CD14-positive monocyte (primary cell): ENCODE data around the gene ZBED1. TPM values are rescaled to one million over a fixed set of nuclear protein-coding genes. Genes with fewer than 3 reads are reported as not detected.

Experiments used
- DNase-seq, 3 donors: peaks; one replicate each; pipeline ENCODE4 v3.0.0-alpha.2; 2011 to 2022
- H2AFZ ChIP-seq: 2 replicates; pipeline ENCODE4 v1.6.0; 2012; ENCODE audit warnings: mild to moderate bottlenecking, low read depth, low read length, inconsistent platforms; ENCODE audit not compliant: insufficient read depth, poor library complexity, severe bottlenecking
- H3K27ac ChIP-seq, 2 donors: 1 replicate in 1 of 2; 2 replicates in 1 of 2; pipeline ENCODE4 v1.5.1; 2012 to 2013; ENCODE audit warnings: low read length in 2 of 2, control low read depth in 1 of 2, inconsistent platforms in 1 of 2, low read depth in 1 of 2, mild to moderate bottlenecking in 1 of 2
- H3K27me3 ChIP-seq, 2 donors: one replicate each; pipeline versions ENCODE4 v1.6.0 to v1.6.1; 2011 to 2013; ENCODE audit warnings: low read length in 2 of 2; ENCODE audit not compliant: control insufficient read depth in 2 of 2, insufficient read depth in 2 of 2
- H3K36me3 ChIP-seq, 2 donors: replicated peaks in 1 of 2; 1 replicate in 1 of 2; 2 replicates in 1 of 2; pipeline versions ENCODE4 v1.5.1 to v1.6.1; 2012 to 2013; ENCODE audit warnings: low read length in 2 of 2, control low read depth in 1 of 2, inconsistent platforms in 1 of 2, mild to moderate bottlenecking in 1 of 2; ENCODE audit not compliant: insufficient read depth in 2 of 2, control insufficient read depth in 1 of 2
- H3K4me1 ChIP-seq, 2 donors: 1 replicate in 1 of 2; 2 replicates in 1 of 2; pipeline versions ENCODE4 v1.5.1 to v1.6.1; 2012 to 2013; ENCODE audit warnings: low read length in 2 of 2, control low read depth in 1 of 2, inconsistent platforms in 1 of 2, mild to moderate bottlenecking in 1 of 2, moderate library complexity in 1 of 2; ENCODE audit not compliant: insufficient read depth in 2 of 2, control insufficient read depth in 1 of 2
- H3K4me2 ChIP-seq: replicated peaks from 2 replicates; pipeline ENCODE3; 2012; ENCODE audit warnings: low read length, moderate library complexity, mild to moderate bottlenecking; ENCODE audit not compliant: poor library complexity, severe bottlenecking; ENCODE audit errors: extremely low read depth
- H3K4me3 ChIP-seq, 3 experiments: fragments of 200-600 bp in 1 of 3; sonication (generic) in 1 of 3; replicated peaks in 1 of 3; 1 replicate in 2 of 3; 2 replicates in 1 of 3; pipeline ENCODE4 v1.5.1; 2011 to 2013; ENCODE audit warnings: low read length in 3 of 3, mild to moderate bottlenecking in 3 of 3, control low read depth in 2 of 3, low read depth in 2 of 3, inconsistent platforms in 1 of 3, moderate library complexity in 1 of 3
- H3K79me2 ChIP-seq: 2 replicates; pipeline ENCODE4 v1.6.0; 2012; ENCODE audit warnings: mild to moderate bottlenecking, control low read depth, inconsistent platforms, low read length, moderate library complexity; ENCODE audit not compliant: insufficient read depth
- H3K9ac ChIP-seq: 2 replicates; pipeline ENCODE4 v1.6.0; 2017; ENCODE audit warnings: low read length, mild to moderate bottlenecking; ENCODE audit not compliant: insufficient read depth, poor library complexity, severe bottlenecking
- H3K9me3 ChIP-seq, 2 donors: replicated peaks in 1 of 2; 1 replicate in 1 of 2; 2 replicates in 1 of 2; pipeline versions ENCODE4 v1.5.1 to v1.6.1; 2012 to 2013; ENCODE audit warnings: low read length in 2 of 2, control low read depth in 1 of 2; ENCODE audit not compliant: control insufficient read depth in 1 of 2, insufficient read depth in 1 of 2
- H4K20me1 ChIP-seq: 2 replicates; pipeline ENCODE4 v1.6.0; 2012; ENCODE audit warnings: mild to moderate bottlenecking, low read length, control low read depth, moderate library complexity; ENCODE audit not compliant: insufficient read depth
- H3K27ac Mint-ChIP-seq, 7 donors: one replicate each; pipeline ENCODE4 v1.8.0; 2020; ENCODE audit warnings: mild to moderate bottlenecking in 7 of 7, mixed read lengths in 7 of 7, moderate library complexity in 6 of 7, inconsistent platforms in 2 of 7
- H3K27me3 Mint-ChIP-seq, 3 donors: one replicate each; pipeline ENCODE4 v1.8.0; 2021 to 2022; ENCODE audit warnings: low read depth in 3 of 3, mild to moderate bottlenecking in 3 of 3, mixed read lengths in 3 of 3, moderate library complexity in 3 of 3, inconsistent platforms in 1 of 3
- H3K36me3 Mint-ChIP-seq, 2 donors: one replicate each; pipeline ENCODE4 v1.8.0; 2020; ENCODE audit warnings: mixed read lengths in 2 of 2, inconsistent platforms in 1 of 2, mild to moderate bottlenecking in 1 of 2
- H3K4me1 Mint-ChIP-seq: one replicate; pipeline ENCODE4 v1.8.0; 2020; ENCODE audit warnings: mild to moderate bottlenecking, mixed read lengths
- H3K4me3 Mint-ChIP-seq, 2 donors: one replicate each; pipeline ENCODE4 v1.8.0; 2020; ENCODE audit warnings: mild to moderate bottlenecking in 2 of 2, mixed read lengths in 2 of 2, moderate library complexity in 1 of 2
- H3K9me3 Mint-ChIP-seq, 7 donors: one replicate each; pipeline ENCODE4 v1.8.0; 2020 to 2022; ENCODE audit warnings: mixed read lengths in 7 of 7, mild to moderate bottlenecking in 6 of 7, moderate library complexity in 6 of 7, inconsistent platforms in 2 of 7
- CTCF ChIP-seq: fragments of 200-600 bp; IDR thresholded peaks from one replicate; pipeline ENCODE4 v1.8.0; 2022; ENCODE audit warnings: antibody characterized with exemption, mild to moderate bottlenecking
- WGBS: methylation state at CpG from one replicate; pipeline ENCODE4 v1.1.5; 2013; ENCODE audit warnings: missing lambda C conversion rate; ENCODE audit not compliant: insufficient coverage; 5-methylcytosine and 5-hydroxymethylcytosine counted together
- intact Hi-C, 2 donors: fragments of 100-400 bp; cut with micrococcal nuclease; formaldehyde crosslinking; loops; one replicate each; pipeline versions ENCODE4 v1.15.0 to v1.15.1; 2023
- polyA minus RNA-seq: library from RNA; depleted of rRNA, polyadenylated mRNA; stranded (reverse); fragments of >200 nt; gene quantifications from 2 replicates; pipeline ENCODE4 v1.2.3, GENCODE V29; 2012
- polyA plus RNA-seq, 3 donors: library from polyadenylated mRNA; depleted of rRNA in 1 of 3; unstranded in 2 of 3; stranded (reverse) in 1 of 3; fragments of 300-500 nt in 2 of 3; fragments of >200 nt in 1 of 3; fragmentation: Illumina TruSeq in 2 of 3; gene quantifications; 1 replicate in 2 of 3; 2 replicates in 1 of 3; pipeline ENCODE4 v1.2.3, GENCODE V29; 2012 to 2021
- total RNA-seq, 12 experiments: library from RNA in 1 of 12; stranded (reverse) in 1 of 12; fragments of 120-200 nt in 1 of 12; gene quantifications; one replicate each; pipeline ENCODE4 v1.2.4 and lab custom pipeline; 2013 to 2026; ENCODE audit warnings: mixed read lengths in 6 of 12, inconsistent platforms in 1 of 12

Gene ZBED1
- 34.0 TPM for total RNA-seq (2013)
- 10 to 100 TPM; 13.9 to 32.1 (median 23.1) TPM for polyA plus RNA-seq
- 25.8 and 39.5 TPM in 2 replicates for polyA minus RNA-seq
- total RNA-seq (lab: John Stamatoyannopoulos, UW) = 28.2 to 117 (median 67.3) reads per million in 11 experiments

GRCh38 chrX:2500803-2501558 is at the start of gene ZBED1, which contains the start of gene DHRSX:
TSS of gene ZBED1 (minus strand) at chrX:2500976. CDS start at chrX:2490719, 10,257 bp downstream.
TSS of gene DHRSX (minus strand) at chrX:2500976. CDS start at chrX:2500925, 51 bp downstream.
- no peak for TF ChIP-seq CTCF
- H3K36me3 Mint-ChIP-seq = peaks cover 3 to 11% of the 10 kb centered on the region in 2 donors
- peak within 1 kb of the TSS; percentile 68 for H2AFZ ChIP-seq
- H3K27ac ChIP-seq = peak within 1 kb of the TSS; percentile 64 to 93
- H3K9me3 Mint-ChIP-seq = peaks cover 0 to 5% (median 0%) of the 10 kb centered on the region in 7 donors
- H3K36me3 ChIP-seq = no peaks in the 10 kb centered on the region
- peaks cover 31% of the 10 kb centered on the region for H3K4me1 Mint-ChIP-seq
- H3K27me3 ChIP-seq = no peaks in the 10 kb centered on the region
- peak within 1 kb of the TSS; percentile 44 to 89 (median 88) for H3K4me3 ChIP-seq
- DNase-seq = peak; percentile 20 to 51 (median 44)
- H3K9ac ChIP-seq = peak within 1 kb of the TSS; percentile 98
- peaks cover 0 to 7% (median 1%) of the 10 kb centered on the region in 3 donors for H3K27me3 Mint-ChIP-seq
- peaks cover 31 to 35% of the 10 kb centered on the region in 2 donors for H3K4me1 ChIP-seq
- intact Hi-C loops = no loop called here
- H3K4me3 Mint-ChIP-seq = peak within 1 kb of the TSS; percentile 77 to 85
- H3K4me2 ChIP-seq = peak within 1 kb of the TSS; percentile 84
- H3K9me3 ChIP-seq = no peaks in the 10 kb centered on the region
- peak within 1 kb of the TSS; percentile 60 to 93 (median 76) for H3K27ac Mint-ChIP-seq
- H3K79me2 ChIP-seq = peaks cover 43% of the 10 kb centered on the region
- 4% methylated on average over 54 of the region's 57 CpGs for WGBS
- peaks cover 5% of the 10 kb centered on the region for H4K20me1 ChIP-seq

DNA sequence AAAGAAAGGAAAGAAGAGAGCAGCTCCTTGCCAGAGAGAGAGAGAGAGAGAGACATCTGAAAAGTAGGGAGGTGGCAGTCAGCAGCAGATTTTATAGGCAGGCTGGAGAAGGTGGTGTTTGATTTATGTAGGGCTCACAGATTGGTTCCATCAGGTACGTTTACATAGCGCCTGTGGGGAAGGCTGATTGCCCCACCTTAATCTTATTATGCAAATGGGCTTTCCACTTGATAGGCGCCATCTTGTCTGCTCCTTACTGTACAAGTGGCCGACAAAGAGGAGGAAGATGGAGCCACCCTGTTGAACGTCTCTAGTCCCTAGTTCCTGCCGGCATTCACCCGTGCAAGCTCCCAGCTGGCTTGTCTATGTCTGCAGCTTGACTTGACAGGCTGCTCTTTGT is 49.1 kb upstream of the ZBED1 start:
- Histone ChIP-seq H2AFZ (no peak overlapping the region), H3K27ac (no peak overlapping the region), H3K27me3 (no peaks in the 10 kb centered on the region), H3K4me1 (no peaks in the 10 kb centered on the region), H3K4me2 (no peak overlapping the region), H3K9ac (no peak overlapping the region), H3K4me3 (no peak overlapping the region), H3K79me2 (no peaks in the 10 kb centered on the region), H3K9me3 (peaks cover 0 to 3% of the 10 kb centered on the region in 2 donors), H4K20me1 (no peaks in the 10 kb centered on the region), H3K36me3 (no peaks in the 10 kb centered on the region)
- no peak for TF ChIP-seq CTCF
- intact Hi-C loops = no loop called here
- peaks cover 2 to 9% (median 2%) of the 10 kb centered on the region in 3 donors for H3K27me3 Mint-ChIP-seq
- peaks cover 4 to 23% (median 6%) of the 10 kb centered on the region in 7 donors for H3K9me3 Mint-ChIP-seq
- H3K36me3 Mint-ChIP-seq = no peaks in the 10 kb centered on the region
- no peak overlapping the region for H3K4me3 Mint-ChIP-seq
- 81% methylated on average over 6 of the region's 7 CpGs for WGBS
- H3K27ac Mint-ChIP-seq = no peak overlapping the region
- no peak for DNase-seq
- H3K4me1 Mint-ChIP-seq = no peaks in the 10 kb centered on the region
